Measurements from ENCODE around the gene HMCN1. TPM values are rescaled to one million over a fixed set of nuclear protein-coding genes. Genes with fewer than 3 reads are reported as not detected.

Gene HMCN1
- total and polyA plus RNA-seq, 2 donors from 2014 or later: 0.97 to 2.7 TPM

DNA sequence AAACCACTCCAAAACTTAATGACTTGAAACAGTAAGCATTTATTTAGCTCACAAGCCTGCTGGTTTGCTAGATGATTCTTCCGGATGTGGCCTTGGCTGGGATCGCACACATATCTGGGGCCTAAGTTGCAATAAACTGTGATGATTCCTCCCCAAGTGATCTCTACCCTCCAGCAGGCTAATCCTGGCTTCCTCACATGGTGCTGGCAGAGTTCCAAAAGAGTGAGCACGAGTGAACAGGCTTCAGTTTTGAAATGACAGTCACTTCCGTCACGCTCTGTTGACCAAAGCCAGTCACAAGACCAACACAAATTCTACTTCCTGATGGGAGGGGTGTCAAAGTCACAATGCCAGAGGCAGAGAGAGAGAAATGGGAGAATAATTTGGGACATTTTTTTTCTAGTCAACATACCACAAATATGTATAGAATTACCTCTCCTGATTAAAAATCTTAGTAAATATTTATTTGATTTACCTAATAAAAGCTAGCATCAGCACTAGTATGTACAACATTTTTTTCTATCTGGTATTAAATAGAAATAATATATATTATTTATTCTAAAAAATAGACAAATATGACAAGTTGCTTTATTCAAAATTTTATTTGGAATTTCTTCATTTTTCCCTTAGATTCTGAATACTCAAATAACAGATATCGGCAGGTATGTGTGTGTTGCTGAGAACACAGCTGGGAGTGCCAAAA, 348.2 kb downstream of the HMCN1 start:
- FAIRE-seq: peak; percentile 60

DNA sequence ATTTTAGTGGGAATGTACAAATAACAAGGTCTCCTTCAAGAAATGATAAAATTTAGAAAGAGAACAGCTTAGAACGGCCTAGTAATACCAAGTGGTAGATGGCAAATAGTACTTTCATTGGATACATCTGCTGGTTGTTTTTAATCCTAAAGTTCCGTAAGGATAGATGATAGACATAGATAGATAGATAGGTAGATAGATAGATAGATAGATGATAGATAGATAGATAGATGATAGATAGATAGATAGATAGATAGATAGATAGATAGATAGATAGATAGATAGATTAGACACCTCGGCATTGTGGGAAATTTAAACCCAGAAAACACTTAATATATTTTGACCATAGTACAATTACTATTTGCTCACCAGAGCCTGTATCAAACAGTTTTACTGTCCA, 352.4 kb downstream of the HMCN1 start:
- intact Hi-C loops (cut with DNase I): no loop called here
- no peak for FAIRE-seq
- no peaks in the 10 kb centered on the region for H3K27me3 ChIP-seq (ENCODE audit: control insufficient read depth, insufficient read depth, low read length)
- no peak for DNase-seq
- no peaks in the 10 kb centered on the region for H3K9me3 ChIP-seq (ENCODE audit: control insufficient read depth in 2 of 3, insufficient read depth in 1 of 3, low read length in 3 of 3)
- H3K27ac ChIP-seq (ENCODE audit: low read depth in 2 of 2, low read length in 2 of 2): no peak overlapping the region
- TF ChIP-seq, protein P1, sequence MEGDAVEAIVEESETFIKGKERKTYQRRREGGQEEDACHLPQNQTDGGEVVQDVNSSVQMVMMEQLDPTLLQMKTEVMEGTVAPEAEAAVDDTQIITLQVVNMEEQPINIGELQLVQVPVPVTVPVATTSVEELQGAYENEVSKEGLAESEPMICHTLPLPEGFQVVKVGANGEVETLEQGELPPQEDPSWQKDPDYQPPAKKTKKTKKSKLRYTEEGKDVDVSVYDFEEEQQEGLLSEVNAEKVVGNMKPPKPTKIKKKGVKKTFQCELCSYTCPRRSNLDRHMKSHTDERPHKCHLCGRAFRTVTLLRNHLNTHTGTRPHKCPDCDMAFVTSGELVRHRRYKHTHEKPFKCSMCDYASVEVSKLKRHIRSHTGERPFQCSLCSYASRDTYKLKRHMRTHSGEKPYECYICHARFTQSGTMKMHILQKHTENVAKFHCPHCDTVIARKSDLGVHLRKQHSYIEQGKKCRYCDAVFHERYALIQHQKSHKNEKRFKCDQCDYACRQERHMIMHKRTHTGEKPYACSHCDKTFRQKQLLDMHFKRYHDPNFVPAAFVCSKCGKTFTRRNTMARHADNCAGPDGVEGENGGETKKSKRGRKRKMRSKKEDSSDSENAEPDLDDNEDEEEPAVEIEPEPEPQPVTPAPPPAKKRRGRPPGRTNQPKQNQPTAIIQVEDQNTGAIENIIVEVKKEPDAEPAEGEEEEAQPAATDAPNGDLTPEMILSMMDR (IDR thresholded peaks at IDR 0.05; ENCODE audit: borderline replicate concordance, extremely low read depth, insufficient read depth): no peak
- H3K9ac ChIP-seq (ENCODE audit: low read length in 3 of 3): no peak overlapping the region
- no peak overlapping the region for H3K4me3 ChIP-seq (ENCODE audit: low read length in 3 of 3)
- no peaks in the 10 kb centered on the region for H3K36me3 ChIP-seq (ENCODE audit: control insufficient read depth in 2 of 3, insufficient read depth in 3 of 3, low read length in 3 of 3)
- peaks cover 0 to 2% (median 0%) of the 10 kb centered on the region in 3 donors for H3K4me1 ChIP-seq (ENCODE audit: control insufficient read depth in 2 of 3, insufficient read depth in 2 of 3, low read depth in 1 of 3, low read length in 3 of 3)

More for the DNA sequence above, 348.2 kb downstream of the HMCN1 start:
- H3K4me1 ChIP-seq (ENCODE audit: control insufficient read depth in 2 of 3, insufficient read depth in 2 of 3, low read depth in 1 of 3, low read length in 3 of 3): peaks cover 0 to 2% (median 0%) of the 10 kb centered on the region in 3 donors
- H3K36me3 ChIP-seq (ENCODE audit: control insufficient read depth in 2 of 3, insufficient read depth in 3 of 3, low read length in 3 of 3): no peaks in the 10 kb centered on the region
- H3K9me3 ChIP-seq (ENCODE audit: control insufficient read depth in 2 of 3, insufficient read depth in 1 of 3, low read length in 3 of 3): no peaks in the 10 kb centered on the region
- no peaks in the 10 kb centered on the region for H3K27me3 ChIP-seq (ENCODE audit: control insufficient read depth, insufficient read depth, low read length)
- TF ChIP-seq, protein P1 (IDR thresholded peaks at IDR 0.05; ENCODE audit: borderline replicate concordance, extremely low read depth, insufficient read depth): no peak
- H3K9ac ChIP-seq (ENCODE audit: low read length in 3 of 3): no peak overlapping the region
- intact Hi-C loops (cut with DNase I): no loop called here
- no peak overlapping the region for H3K27ac ChIP-seq (ENCODE audit: low read depth in 2 of 2, low read length in 2 of 2)
- peak; percentile 79 to 92 (median 85) for DNase-seq
- no peak overlapping the region for H3K4me3 ChIP-seq (ENCODE audit: low read length in 3 of 3)

DNA sequence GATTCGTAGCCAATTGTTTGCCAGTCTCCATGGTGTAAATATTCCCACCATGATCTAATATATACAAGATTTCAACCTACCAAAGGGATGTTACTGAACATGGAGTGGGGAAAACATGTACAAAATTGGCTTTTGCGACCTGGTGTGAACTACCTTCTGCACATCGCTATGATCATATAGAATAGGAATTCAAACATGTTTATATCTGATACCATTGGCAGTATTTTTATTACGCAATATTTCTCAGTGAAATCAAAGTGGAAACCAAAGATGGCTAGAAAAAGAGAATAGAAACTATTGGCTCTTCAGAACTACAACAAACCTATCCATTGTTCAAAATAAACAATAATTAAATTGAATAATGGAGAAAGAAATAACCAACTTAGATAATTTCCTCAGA, 355.7 kb downstream of the HMCN1 start:
- TF ChIP-seq, protein P1 (IDR thresholded peaks at IDR 0.05; ENCODE audit: borderline replicate concordance, extremely low read depth, insufficient read depth): no peak

More for the DNA sequence above, 355.7 kb downstream of the HMCN1 start:
- DNase-seq: no peak
- Histone ChIP-seq H3K27ac (ENCODE audit: low read depth in 2 of 2, low read length in 2 of 2) (no peak overlapping the region), H3K9ac (ENCODE audit: low read length in 3 of 3) (no peak overlapping the region), H3K9me3 (ENCODE audit: control insufficient read depth in 2 of 3, insufficient read depth in 1 of 3, low read length in 3 of 3) (no peaks in the 10 kb centered on the region), H3K4me1 (ENCODE audit: control insufficient read depth in 2 of 3, insufficient read depth in 2 of 3, low read depth in 1 of 3, low read length in 3 of 3) (no peaks in the 10 kb centered on the region), H3K4me3 (ENCODE audit: low read length in 3 of 3) (no peak overlapping the region), H3K27me3 (ENCODE audit: control insufficient read depth, insufficient read depth, low read length) (no peaks in the 10 kb centered on the region), H3K36me3 (ENCODE audit: control insufficient read depth in 2 of 3, insufficient read depth in 3 of 3, low read length in 3 of 3) (no peaks in the 10 kb centered on the region)
- FAIRE-seq: no peak
- intact Hi-C loops (cut with DNase I): no loop called here

All from kidney (tissue), 14 donors.